Measurements from ENCODE around the gene IGF1R. TPM values are rescaled to one million over a fixed set of nuclear protein-coding genes. Genes with fewer than 3 reads are reported as not detected.

The IGF1R gene
- total and polyA plus RNA-seq, 2 of the 13 experiments (the other 11 are each of a cell fraction or from before 2014, with no cell fraction given) = 15.9 to 18.4 TPM

- intact Hi-C loops (cut with micrococcal nuclease; ENCODE audit: unreplicated experiment) = loop anchor here (1.0 to 10.0 kb wide), 7 partner anchors 57 to 337 kb away; no protein-coding TSS in a partner anchor
- ChIA-PET POLR2A (no interaction called here), CTCF (ENCODE audit: low intra/inter-chr PET ratio, low total read pairs) (interaction anchor here (0.6 to 1.1 kb wide), 4 partner anchors 70 to 288 kb away, joined by 3 to 6 read pairs (median 3); no protein-coding TSS in a partner anchor)
- Histone ChIP-seq H3K27me3 (ENCODE audit: control insufficient read depth in 1 of 2, insufficient read depth in 2 of 2, low read length in 2 of 2) (no peaks in the 10 kb centered on the region), H3K9me3 (ENCODE audit: low read length) (no peaks in the 10 kb centered on the region), H3K4me2 (ENCODE audit: low read depth, low read length) (peak overlapping the region; percentile 35), H3K36me3 (replicated peaks in 1 of 2; ENCODE audit: control insufficient read depth in 1 of 2, insufficient read depth in 2 of 2, low read length in 2 of 2) (no peaks in the 10 kb centered on the region; a peak in 1 of 5 replicates), H3K9ac (ENCODE audit: insufficient read depth, low read depth, low read length) (no peak overlapping the region), H3K4me3 (replicated peaks in 1 of 3; ENCODE audit: insufficient read depth in 1 of 3, low read depth in 2 of 3, low read length in 3 of 3) (no peak overlapping the region), H4K20me1 (ENCODE audit: insufficient read depth, low read length) (peaks cover 61% of the 10 kb centered on the region), H3K27ac (ENCODE audit: extremely low read length, insufficient read depth, low read length) (no peak overlapping the region), H2AFZ (ENCODE audit: low read length) (no peak overlapping the region), H3K4me1 (ENCODE audit: insufficient read depth, low read length) (peaks cover 66% of the 10 kb centered on the region), H3K79me2 (ENCODE audit: insufficient read depth, low read length) (peaks cover 68% of the 10 kb centered on the region)
- WGBS (ENCODE audit: low lambda C conversion rate) = 29% methylated on average over 16 of the region's 16 CpGs
- in situ Hi-C loops (cut with HindIII; ENCODE audit: extremely low pct_ligation_motif_present, low pct_unique_long_range_greater_than_20kb) = loop anchor here (10.0 kb wide), 1 partner anchor 125 kb away; no protein-coding TSS in a partner anchor
- FAIRE-seq (peak; percentile 77), DNase-seq (ENCODE audit: low spot score) (peak; percentile 64), ATAC-seq (peak; percentile 83)
- no TSS peak for BruUV-seq (replicated peaks)
- TF ChIP-seq IRF2 (CRISPR knock-in tag; IDR thresholded peaks at IDR 0.05) (peak; percentile 44; the same call in 1 of the 2 replicates), SSRP1 (CRISPR knock-in tag; IDR thresholded peaks at IDR 0.05) (no peak), ZBTB8A (CRISPR knock-in tag; IDR thresholded peaks at IDR 0.05; ENCODE audit: borderline replicate concordance, low read depth) (no peak), MATR3 (CRISPR knock-in tag; IDR thresholded peaks at IDR 0.05) (no peak), HNF1B (CRISPR knock-in tag; IDR thresholded peaks at IDR 0.05) (peak; percentile 72), KLF16 (CRISPR knock-in tag; IDR thresholded peaks at IDR 0.05) (0 out of 4 replicates have a peak, but pooled peaks of 1 of the 2 experiments have one; percentile 52), NONO (IDR thresholded peaks at IDR 0.05) (no peak), NONO (CRISPR knock-in tag; conservative IDR thresholded peaks at IDR 0.05) (0 out of 2 replicates have a peak, but pooled peaks have one; percentile 43), SRF (IDR thresholded peaks at IDR 0.05; ENCODE audit: low read depth, low read length) (no peak)
- TF ChIP-seq, protein P1, sequence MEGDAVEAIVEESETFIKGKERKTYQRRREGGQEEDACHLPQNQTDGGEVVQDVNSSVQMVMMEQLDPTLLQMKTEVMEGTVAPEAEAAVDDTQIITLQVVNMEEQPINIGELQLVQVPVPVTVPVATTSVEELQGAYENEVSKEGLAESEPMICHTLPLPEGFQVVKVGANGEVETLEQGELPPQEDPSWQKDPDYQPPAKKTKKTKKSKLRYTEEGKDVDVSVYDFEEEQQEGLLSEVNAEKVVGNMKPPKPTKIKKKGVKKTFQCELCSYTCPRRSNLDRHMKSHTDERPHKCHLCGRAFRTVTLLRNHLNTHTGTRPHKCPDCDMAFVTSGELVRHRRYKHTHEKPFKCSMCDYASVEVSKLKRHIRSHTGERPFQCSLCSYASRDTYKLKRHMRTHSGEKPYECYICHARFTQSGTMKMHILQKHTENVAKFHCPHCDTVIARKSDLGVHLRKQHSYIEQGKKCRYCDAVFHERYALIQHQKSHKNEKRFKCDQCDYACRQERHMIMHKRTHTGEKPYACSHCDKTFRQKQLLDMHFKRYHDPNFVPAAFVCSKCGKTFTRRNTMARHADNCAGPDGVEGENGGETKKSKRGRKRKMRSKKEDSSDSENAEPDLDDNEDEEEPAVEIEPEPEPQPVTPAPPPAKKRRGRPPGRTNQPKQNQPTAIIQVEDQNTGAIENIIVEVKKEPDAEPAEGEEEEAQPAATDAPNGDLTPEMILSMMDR (CRISPR knock-in tag; IDR thresholded peaks at IDR 0.05) = peak; percentile 95
- TF ChIP-seq, protein P2, sequence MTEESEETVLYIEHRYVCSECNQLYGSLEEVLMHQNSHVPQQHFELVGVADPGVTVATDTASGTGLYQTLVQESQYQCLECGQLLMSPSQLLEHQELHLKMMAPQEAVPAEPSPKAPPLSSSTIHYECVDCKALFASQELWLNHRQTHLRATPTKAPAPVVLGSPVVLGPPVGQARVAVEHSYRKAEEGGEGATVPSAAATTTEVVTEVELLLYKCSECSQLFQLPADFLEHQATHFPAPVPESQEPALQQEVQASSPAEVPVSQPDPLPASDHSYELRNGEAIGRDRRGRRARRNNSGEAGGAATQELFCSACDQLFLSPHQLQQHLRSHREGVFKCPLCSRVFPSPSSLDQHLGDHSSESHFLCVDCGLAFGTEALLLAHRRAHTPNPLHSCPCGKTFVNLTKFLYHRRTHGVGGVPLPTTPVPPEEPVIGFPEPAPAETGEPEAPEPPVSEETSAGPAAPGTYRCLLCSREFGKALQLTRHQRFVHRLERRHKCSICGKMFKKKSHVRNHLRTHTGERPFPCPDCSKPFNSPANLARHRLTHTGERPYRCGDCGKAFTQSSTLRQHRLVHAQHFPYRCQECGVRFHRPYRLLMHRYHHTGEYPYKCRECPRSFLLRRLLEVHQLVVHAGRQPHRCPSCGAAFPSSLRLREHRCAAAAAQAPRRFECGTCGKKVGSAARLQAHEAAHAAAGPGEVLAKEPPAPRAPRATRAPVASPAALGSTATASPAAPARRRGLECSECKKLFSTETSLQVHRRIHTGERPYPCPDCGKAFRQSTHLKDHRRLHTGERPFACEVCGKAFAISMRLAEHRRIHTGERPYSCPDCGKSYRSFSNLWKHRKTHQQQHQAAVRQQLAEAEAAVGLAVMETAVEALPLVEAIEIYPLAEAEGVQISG (CRISPR knock-in tag; IDR thresholded peaks at IDR 0.05) = peak; percentile 61; the same call in 1 of the 2 replicates
- TF ChIP-seq, protein P3, sequence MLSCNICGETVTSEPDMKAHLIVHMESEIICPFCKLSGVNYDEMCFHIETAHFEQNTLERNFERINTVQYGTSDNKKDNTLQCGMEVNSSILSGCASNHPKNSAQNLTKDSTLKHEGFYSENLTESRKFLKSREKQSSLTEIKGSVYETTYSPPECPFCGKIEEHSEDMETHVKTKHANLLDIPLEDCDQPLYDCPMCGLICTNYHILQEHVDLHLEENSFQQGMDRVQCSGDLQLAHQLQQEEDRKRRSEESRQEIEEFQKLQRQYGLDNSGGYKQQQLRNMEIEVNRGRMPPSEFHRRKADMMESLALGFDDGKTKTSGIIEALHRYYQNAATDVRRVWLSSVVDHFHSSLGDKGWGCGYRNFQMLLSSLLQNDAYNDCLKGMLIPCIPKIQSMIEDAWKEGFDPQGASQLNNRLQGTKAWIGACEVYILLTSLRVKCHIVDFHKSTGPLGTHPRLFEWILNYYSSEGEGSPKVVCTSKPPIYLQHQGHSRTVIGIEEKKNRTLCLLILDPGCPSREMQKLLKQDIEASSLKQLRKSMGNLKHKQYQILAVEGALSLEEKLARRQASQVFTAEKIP (CRISPR knock-in tag; IDR thresholded peaks at IDR 0.05; ENCODE audit: borderline replicate concordance) = no peak
- TF ChIP-seq, protein P4, sequence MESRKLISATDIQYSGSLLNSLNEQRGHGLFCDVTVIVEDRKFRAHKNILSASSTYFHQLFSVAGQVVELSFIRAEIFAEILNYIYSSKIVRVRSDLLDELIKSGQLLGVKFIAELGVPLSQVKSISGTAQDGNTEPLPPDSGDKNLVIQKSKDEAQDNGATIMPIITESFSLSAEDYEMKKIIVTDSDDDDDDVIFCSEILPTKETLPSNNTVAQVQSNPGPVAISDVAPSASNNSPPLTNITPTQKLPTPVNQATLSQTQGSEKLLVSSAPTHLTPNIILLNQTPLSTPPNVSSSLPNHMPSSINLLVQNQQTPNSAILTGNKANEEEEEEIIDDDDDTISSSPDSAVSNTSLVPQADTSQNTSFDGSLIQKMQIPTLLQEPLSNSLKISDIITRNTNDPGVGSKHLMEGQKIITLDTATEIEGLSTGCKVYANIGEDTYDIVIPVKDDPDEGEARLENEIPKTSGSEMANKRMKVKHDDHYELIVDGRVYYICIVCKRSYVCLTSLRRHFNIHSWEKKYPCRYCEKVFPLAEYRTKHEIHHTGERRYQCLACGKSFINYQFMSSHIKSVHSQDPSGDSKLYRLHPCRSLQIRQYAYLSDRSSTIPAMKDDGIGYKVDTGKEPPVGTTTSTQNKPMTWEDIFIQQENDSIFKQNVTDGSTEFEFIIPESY (CRISPR knock-in tag; IDR thresholded peaks at IDR 0.05) = peak; percentile 75; the same call in 1 of the 2 replicates
Measured at GRCh38 chr15:98779463-98780071, 131.2 kb downstream of the IGF1R start.
